ENCODE data around the gene KCNQ5. TPM values are rescaled to one million over a fixed set of nuclear protein-coding genes. Genes with fewer than 3 reads are reported as not detected.
"Not testable (repeated sequence)": the region's sequence is repeated elsewhere in the genome, so short reads cannot be mapped to it uniquely, and the experiment has no call there.

Gene KCNQ5
- total RNA-seq, 1 experiment from 2014 or later, result 7.8 TPM

- no peaks in the 10 kb centered on the region for H3K27me3 ChIP-seq
- no peak overlapping the region for H3K4me3 ChIP-seq
- no peaks in the 10 kb centered on the region for H3K9me3 ChIP-seq
- DNase-seq, result no peak
- H3K36me3 ChIP-seq, result no peaks in the 10 kb centered on the region; the same call in 1 of the 2 replicates
These were observed 547.8 kb downstream of the KCNQ5 start for GRCh38 chr6:73169633-73170032.

GRCh38 chr6:73174646-73175045 lies 552.8 kb downstream of the KCNQ5 start:
- Histone ChIP-seq H3K27me3 (no peaks in the 10 kb centered on the region), H3K9me3 (no peaks in the 10 kb centered on the region), H3K36me3 (no peaks in the 10 kb centered on the region), H3K4me3 (no peak overlapping the region)
- DNase-seq, result no peak

- no peaks in the 10 kb centered on the region for H3K27me3 ChIP-seq
- DNase-seq, result no peak
- no peaks in the 10 kb centered on the region for H3K9me3 ChIP-seq
- H3K36me3 ChIP-seq, result no peaks in the 10 kb centered on the region
- no peak overlapping the region for H3K4me3 ChIP-seq
These were observed 554.2 kb downstream of the KCNQ5 start for GRCh38 chr6:73176057-73176456.

GRCh38 chr6:73177221-73177944 lies 555.5 kb downstream of the KCNQ5 start:
- Histone ChIP-seq H3K4me3 (no peak overlapping the region), H3K27me3 (no peaks in the 10 kb centered on the region)
- DNase-seq, result no peak

GRCh38 chr6:73180076-73180738 lies 558.3 kb downstream of the KCNQ5 start:
- H3K27me3 ChIP-seq, result no peaks in the 10 kb centered on the region
- no peaks in the 10 kb centered on the region for H3K9me3 ChIP-seq
- DNase-seq, result no peak
- no peak overlapping the region for H3K4me3 ChIP-seq
- no peaks in the 10 kb centered on the region for H3K36me3 ChIP-seq

More at GRCh38 chr6:73177221-73177944, 555.5 kb downstream of the KCNQ5 start:
- Histone ChIP-seq H3K9me3 (no peaks in the 10 kb centered on the region), H3K36me3 (no peaks in the 10 kb centered on the region)

- DNase-seq, result peak; percentile 43
- H3K27me3 ChIP-seq, result no peaks in the 10 kb centered on the region
- H3K9me3 ChIP-seq, result no peaks in the 10 kb centered on the region
- H3K4me3 ChIP-seq, result peak overlapping the region; percentile 28
- H3K36me3 ChIP-seq, result no peaks in the 10 kb centered on the region
These were observed 559.1 kb downstream of the KCNQ5 start for GRCh38 chr6:73180763-73181619.

GRCh38 chr6:73182021-73182607 lies 560.2 kb downstream of the KCNQ5 start:
- Histone ChIP-seq H3K36me3 (no peaks in the 10 kb centered on the region), H3K4me3 (no peak overlapping the region), H3K27me3 (no peaks in the 10 kb centered on the region), H3K9me3 (no peaks in the 10 kb centered on the region)
- DNase-seq, result no peak

- not testable (repeated sequence) for DNase-seq, H3K27me3 ChIP-seq, H3K36me3 ChIP-seq, H3K9me3 ChIP-seq, H3K4me3 ChIP-seq
These were observed 571.4 kb downstream of the KCNQ5 start for GRCh38 chr6:73193302-73193701.

- Histone ChIP-seq H3K4me3 (no peak overlapping the region), H3K9me3 (no peaks in the 10 kb centered on the region), H3K27me3 (no peaks in the 10 kb centered on the region), H3K36me3 (no peaks in the 10 kb centered on the region; the same call in 1 of the 2 replicates)
- no peak for DNase-seq
These were observed 572.9 kb downstream of the KCNQ5 start for GRCh38 chr6:73194744-73195143.

- no peak overlapping the region for H3K4me3 ChIP-seq
- no peak for DNase-seq
These were observed 578.4 kb downstream of the KCNQ5 start for GRCh38 chr6:73200247-73200646.

GRCh38 chr6:73200735-73201134 lies 578.9 kb downstream of the KCNQ5 start:
- no peaks in the 10 kb centered on the region for H3K36me3 ChIP-seq
- no peaks in the 10 kb centered on the region for H3K9me3 ChIP-seq
- H3K4me3 ChIP-seq, result no peak overlapping the region
- no peaks in the 10 kb centered on the region for H3K27me3 ChIP-seq
- DNase-seq, result no peak

More at GRCh38 chr6:73200247-73200646, 578.4 kb downstream of the KCNQ5 start:
- Histone ChIP-seq H3K9me3 (no peaks in the 10 kb centered on the region), H3K36me3 (no peaks in the 10 kb centered on the region; the same call in 1 of the 2 replicates), H3K27me3 (no peaks in the 10 kb centered on the region)

GRCh38 chr6:73203098-73203497 lies 581.2 kb downstream of the KCNQ5 start:
- Histone ChIP-seq H3K27me3 (no peaks in the 10 kb centered on the region), H3K36me3 (no peaks in the 10 kb centered on the region), H3K9me3 (no peaks in the 10 kb centered on the region), H3K4me3 (no peak overlapping the region)
- no peak for DNase-seq

GRCh38 chr6:73204252-73204651 lies 582.4 kb downstream of the KCNQ5 start:
- H3K27me3 ChIP-seq, result no peaks in the 10 kb centered on the region
- no peaks in the 10 kb centered on the region for H3K36me3 ChIP-seq
- DNase-seq, result no peak
- no peaks in the 10 kb centered on the region for H3K9me3 ChIP-seq
- H3K4me3 ChIP-seq, result no peak overlapping the region

GRCh38 chr6:73207221-73207837 lies 585.5 kb downstream of the KCNQ5 start:
- no peak for DNase-seq
- Histone ChIP-seq H3K27me3 (no peaks in the 10 kb centered on the region), H3K4me3 (no peak overlapping the region)

GRCh38 chr6:73209117-73209516 lies 587.3 kb downstream of the KCNQ5 start:
- DNase-seq, result no peak
- H3K4me3 ChIP-seq, result no peak overlapping the region
- H3K36me3 ChIP-seq, result no peaks in the 10 kb centered on the region
- H3K9me3 ChIP-seq, result no peaks in the 10 kb centered on the region
- H3K27me3 ChIP-seq, result no peaks in the 10 kb centered on the region

More at GRCh38 chr6:73207221-73207837, 585.5 kb downstream of the KCNQ5 start:
- Histone ChIP-seq H3K36me3 (no peaks in the 10 kb centered on the region), H3K9me3 (no peaks in the 10 kb centered on the region)

GRCh38 chr6:73216859-73217258 lies 595.0 kb downstream of the KCNQ5 start:
- DNase-seq, result no peak
- Histone ChIP-seq H3K4me3 (no peak overlapping the region), H3K36me3 (no peaks in the 10 kb centered on the region), H3K9me3 (no peaks in the 10 kb centered on the region), H3K27me3 (no peaks in the 10 kb centered on the region)
